DND-41 (cell line): ENCODE results near the gene MALAT1.
"Not testable (repeated sequence)": the region's sequence is repeated elsewhere in the genome, so short reads cannot be mapped to it uniquely, and the experiment has no call there.

Experiments
- ATAC-seq: fragments of 200-7000 bp; cut with Tn5 transposase; 3 replicates; pipeline ENCODE4 v1.9.1; 2021; ENCODE audit warnings: low read depth; ENCODE audit not compliant: insufficient read depth
- DNase-seq: peaks from one replicate; pipeline ENCODE4 v3.0.0-alpha.2; 2020
- H2AFZ ChIP-seq: 2 replicates; pipeline ENCODE4 v1.6.0; 2012; ENCODE audit warnings: low read depth, low read length
- H3K27ac ChIP-seq: 2 replicates; pipeline ENCODE4 v1.5.1; 2012; ENCODE audit warnings: low read length, inconsistent platforms
- H3K27me3 ChIP-seq: fragments of 200-600 bp; sonication (generic); 2 replicates; pipeline ENCODE4 v1.6.0; 2012; ENCODE audit warnings: low read length, mild to moderate bottlenecking, inconsistent platforms; ENCODE audit not compliant: insufficient read depth, poor library complexity
- H3K36me3 ChIP-seq: 2 replicates; pipeline ENCODE4 v1.5.1; 2012; ENCODE audit warnings: low read length, inconsistent platforms; ENCODE audit not compliant: insufficient read depth
- H3K4me1 ChIP-seq: 2 replicates; pipeline ENCODE4 v1.5.1; 2012; ENCODE audit warnings: mild to moderate bottlenecking, low read length; ENCODE audit not compliant: insufficient read depth
- H3K4me2 ChIP-seq: 2 replicates; pipeline ENCODE4 v1.6.0; 2012; ENCODE audit warnings: mild to moderate bottlenecking, moderate library complexity, low read length, inconsistent platforms; ENCODE audit not compliant: insufficient read depth
- H3K4me3 ChIP-seq, 2 experiments: fragments of 200-600 bp in 1 of 2; shearing (Covaris generic) in 1 of 2; 2 replicates each; pipeline ENCODE4 v1.5.1; 2012 to 2016; ENCODE audit warnings: inconsistent platforms in 2 of 2, low read length in 2 of 2, mild to moderate bottlenecking in 2 of 2, low read depth in 1 of 2, moderate library complexity in 1 of 2
- H3K79me2 ChIP-seq: 2 replicates; pipeline ENCODE4 v1.6.0; 2012; ENCODE audit warnings: low read length, inconsistent platforms; ENCODE audit not compliant: insufficient read depth
- H3K9ac ChIP-seq: 2 replicates; pipeline ENCODE4 v1.6.0; 2012; ENCODE audit warnings: low read depth, mild to moderate bottlenecking, inconsistent platforms, low read length, moderate library complexity
- H3K9me3 ChIP-seq: 2 replicates; pipeline ENCODE4 v1.5.1; 2012; ENCODE audit warnings: low read length, moderate library complexity, mild to moderate bottlenecking, inconsistent platforms; ENCODE audit not compliant: insufficient read depth, severe bottlenecking
- H4K20me1 ChIP-seq: 2 replicates; pipeline ENCODE4 v1.6.0; 2012; ENCODE audit warnings: low read length; ENCODE audit not compliant: insufficient read depth
- EZH2 ChIP-seq: IDR thresholded peaks from 3 replicates; pipeline ENCODE4 v1.6.1; 2012; ENCODE audit warnings: borderline replicate concordance, low read depth, mild to moderate bottlenecking, moderate library complexity, low read length, inconsistent platforms; ENCODE audit not compliant: severe bottlenecking
- TF ChIP-seq, protein P1 (sequence below): IDR thresholded peaks from 2 replicates; pipeline ENCODE4 v1.5.1; 2012; ENCODE audit warnings: borderline replicate concordance, low read length, moderate library complexity, mild to moderate bottlenecking; ENCODE audit not compliant: poor library complexity, severe bottlenecking; ENCODE audit errors: extremely low read depth

The MALAT1 gene

DNA sequence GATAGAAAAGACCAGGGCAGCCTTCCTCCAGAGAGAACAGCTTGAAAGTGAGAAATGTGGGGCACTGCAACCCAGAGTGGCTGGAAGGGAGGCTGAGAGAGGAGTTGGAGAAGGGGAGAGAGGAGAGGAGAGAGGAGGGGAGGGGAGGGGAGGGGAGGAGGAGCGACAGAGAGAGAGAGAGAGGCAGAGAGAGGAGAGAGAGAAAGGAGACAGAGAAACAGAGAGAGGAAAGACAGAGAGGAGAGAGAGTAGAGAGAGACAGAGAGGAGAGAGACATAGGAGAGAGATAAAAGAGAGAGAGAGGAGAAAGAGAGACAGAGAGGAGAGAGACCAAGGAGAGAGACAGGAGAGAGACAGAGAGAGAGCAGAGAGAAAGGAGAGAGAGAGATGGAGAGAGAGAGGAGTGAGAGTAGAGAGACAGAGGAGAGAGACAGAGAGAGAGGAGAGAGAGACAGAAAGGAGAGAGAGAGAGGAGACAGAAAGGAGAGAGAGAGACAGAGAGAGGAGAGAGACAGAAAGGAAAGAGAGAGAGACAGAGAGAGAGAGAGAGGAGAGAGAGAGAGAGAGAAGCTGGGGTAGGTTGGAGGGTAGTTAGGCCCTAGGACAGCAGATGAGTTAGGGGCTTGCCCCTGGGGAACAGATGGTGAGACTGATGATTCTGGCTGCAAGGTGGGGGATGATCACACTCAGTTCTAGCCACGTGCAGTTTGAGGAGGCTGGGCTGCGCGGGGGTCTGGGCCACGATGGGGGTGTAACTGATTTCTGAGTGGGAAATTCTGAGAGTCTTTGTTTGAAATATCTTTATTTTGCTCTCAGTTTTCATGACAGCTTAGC is 17.5 kb downstream of the MALAT1 start:
- peak; percentile 57; the same call in 2 of the 3 replicates for ATAC-seq
- no peaks in the 10 kb centered on the region for H3K9me3 ChIP-seq
- TF ChIP-seq, protein P1, sequence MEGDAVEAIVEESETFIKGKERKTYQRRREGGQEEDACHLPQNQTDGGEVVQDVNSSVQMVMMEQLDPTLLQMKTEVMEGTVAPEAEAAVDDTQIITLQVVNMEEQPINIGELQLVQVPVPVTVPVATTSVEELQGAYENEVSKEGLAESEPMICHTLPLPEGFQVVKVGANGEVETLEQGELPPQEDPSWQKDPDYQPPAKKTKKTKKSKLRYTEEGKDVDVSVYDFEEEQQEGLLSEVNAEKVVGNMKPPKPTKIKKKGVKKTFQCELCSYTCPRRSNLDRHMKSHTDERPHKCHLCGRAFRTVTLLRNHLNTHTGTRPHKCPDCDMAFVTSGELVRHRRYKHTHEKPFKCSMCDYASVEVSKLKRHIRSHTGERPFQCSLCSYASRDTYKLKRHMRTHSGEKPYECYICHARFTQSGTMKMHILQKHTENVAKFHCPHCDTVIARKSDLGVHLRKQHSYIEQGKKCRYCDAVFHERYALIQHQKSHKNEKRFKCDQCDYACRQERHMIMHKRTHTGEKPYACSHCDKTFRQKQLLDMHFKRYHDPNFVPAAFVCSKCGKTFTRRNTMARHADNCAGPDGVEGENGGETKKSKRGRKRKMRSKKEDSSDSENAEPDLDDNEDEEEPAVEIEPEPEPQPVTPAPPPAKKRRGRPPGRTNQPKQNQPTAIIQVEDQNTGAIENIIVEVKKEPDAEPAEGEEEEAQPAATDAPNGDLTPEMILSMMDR = no peak
- no peak for TF ChIP-seq EZH2
- DNase-seq = no peak
- H3K4me1 ChIP-seq = 0 out of 2 replicates have a peak, but pooled peaks cover 4% of the 10 kb centered on the region
- H2AFZ ChIP-seq = 0 out of 2 replicates have a peak overlapping the region, but pooled peaks have one; percentile 16
- no peak overlapping the region for H3K27ac ChIP-seq
- H3K79me2 ChIP-seq = no peaks in the 10 kb centered on the region
- no peak overlapping the region for H3K4me3 ChIP-seq
- H3K4me2 ChIP-seq = no peak overlapping the region
- H3K27me3 ChIP-seq = no peaks in the 10 kb centered on the region
- H3K36me3 ChIP-seq = no peaks in the 10 kb centered on the region
- no peak overlapping the region for H3K9ac ChIP-seq
- no peaks in the 10 kb centered on the region for H4K20me1 ChIP-seq

DNA sequence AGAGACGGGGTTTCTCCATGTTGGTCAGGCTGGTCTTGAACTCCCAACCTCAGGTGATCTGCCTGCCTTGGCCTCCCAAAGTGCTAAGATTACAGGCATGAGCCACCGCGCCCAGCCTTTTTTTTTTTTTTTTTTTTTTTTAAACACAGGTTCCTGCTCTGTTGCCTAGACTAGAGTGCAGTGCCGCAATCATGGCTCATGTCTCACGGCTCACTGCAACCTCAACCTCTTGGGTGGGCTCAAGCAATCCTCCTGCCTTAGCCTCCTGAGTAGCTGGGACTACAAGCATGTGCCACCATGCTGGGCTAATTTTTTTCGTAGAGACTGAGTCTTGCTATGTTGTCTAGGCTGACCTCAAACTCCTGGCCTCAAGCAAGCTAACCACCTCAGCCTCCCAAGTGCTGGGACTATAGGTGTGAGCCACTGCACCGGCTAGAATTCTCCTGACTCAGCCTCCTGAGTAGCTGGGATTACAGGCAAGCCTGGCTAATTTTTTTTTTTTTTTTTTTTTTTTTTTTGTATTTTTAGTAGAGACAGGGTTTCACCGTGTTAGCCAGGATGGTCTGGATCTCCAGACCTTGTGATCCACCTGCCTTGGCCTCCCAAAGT is 20.2 kb downstream of the MALAT1 start:
- not testable (repeated sequence) for H3K27me3 ChIP-seq, DNase-seq, H4K20me1 ChIP-seq, H3K9me3 ChIP-seq, H3K79me2 ChIP-seq, H2AFZ ChIP-seq, H3K27ac ChIP-seq, H3K9ac ChIP-seq, H3K36me3 ChIP-seq, H3K4me2 ChIP-seq, H3K4me1 ChIP-seq, H3K4me3 ChIP-seq, ATAC-seq

DNA sequence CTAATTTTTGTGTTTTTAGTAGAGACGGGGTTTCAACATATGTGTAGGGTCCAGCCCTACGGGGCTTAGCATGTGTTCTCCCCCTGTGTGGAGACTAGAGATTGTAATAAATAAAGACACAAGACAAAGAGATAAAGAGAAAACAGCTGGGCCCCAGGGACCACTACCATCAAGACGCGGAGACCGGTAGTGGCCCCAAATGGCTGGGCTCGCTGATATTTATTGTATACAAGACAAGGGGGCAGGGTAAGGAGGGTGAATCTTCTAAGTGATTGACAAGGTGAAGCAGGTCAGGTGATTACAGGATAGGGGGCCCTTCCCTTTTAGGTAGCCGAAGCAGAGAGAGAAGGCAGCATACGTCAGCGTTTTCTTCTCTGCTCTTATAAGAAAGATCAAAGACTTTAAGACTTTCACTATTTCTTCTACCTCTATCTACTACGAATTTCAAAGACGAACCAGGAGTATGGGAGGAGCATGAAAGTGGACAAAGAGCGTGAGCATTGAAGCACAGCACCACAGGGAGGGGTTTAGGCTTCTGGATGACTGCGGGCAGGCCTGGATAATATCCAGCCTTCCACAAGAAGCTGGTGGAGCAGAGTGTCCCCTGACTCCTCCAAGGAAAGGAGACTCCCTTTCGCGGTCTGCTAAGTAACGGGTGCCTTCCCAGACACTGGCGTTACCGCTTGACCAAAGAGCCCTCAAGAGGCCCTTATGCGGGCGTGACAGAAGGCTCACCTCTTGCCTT is 23.1 kb downstream of the MALAT1 start:
- not testable (repeated sequence) for H3K9ac ChIP-seq
- H3K4me1 ChIP-seq = peaks cover 23% of the 10 kb centered on the region

DNA sequence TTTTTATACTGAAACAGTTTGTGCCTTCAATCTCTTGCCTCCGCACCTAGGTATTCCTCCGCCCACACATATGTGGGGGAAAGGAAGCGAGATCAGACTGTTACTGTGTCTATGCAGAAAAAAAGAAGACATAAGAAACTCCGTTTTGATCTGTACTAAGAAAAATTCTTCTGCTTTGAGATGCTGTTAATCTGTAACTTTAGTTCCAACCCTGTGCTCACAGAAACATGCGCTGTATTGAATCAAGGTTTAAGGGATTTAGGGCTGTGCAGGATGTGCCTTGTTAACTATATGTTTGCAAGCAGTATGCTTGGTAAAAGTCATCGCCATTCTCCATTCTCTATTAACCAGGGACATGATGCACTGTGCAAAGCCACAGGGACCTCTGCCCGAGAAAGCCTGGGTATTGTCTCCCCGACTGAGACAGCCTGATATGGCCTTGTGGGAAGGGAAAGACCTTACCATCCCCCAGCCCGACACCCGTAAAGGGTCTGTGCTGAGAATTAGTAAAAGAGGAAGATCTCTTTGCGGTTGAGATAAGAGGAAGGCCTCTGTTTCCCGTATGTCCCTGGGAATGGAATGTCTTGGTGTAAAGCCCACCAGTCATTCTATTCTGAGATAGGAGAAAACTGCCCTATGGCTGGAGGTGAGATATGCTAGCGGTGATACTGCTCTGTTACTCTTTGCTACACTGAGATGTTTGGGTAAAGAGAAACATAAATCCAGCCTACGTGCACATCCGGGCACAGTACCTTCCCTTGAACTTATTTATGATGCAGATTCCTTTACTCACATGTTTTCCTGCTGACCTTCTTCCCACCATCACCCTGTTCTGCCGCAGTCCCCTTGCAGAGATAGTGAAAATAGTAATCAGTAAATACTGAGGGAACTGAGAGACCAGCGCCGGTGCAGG is 24.1 kb downstream of the MALAT1 start:
- not testable (repeated sequence) for H2AFZ ChIP-seq, H3K9me3 ChIP-seq, DNase-seq, H3K4me3 ChIP-seq, H3K9ac ChIP-seq, H3K27me3 ChIP-seq, H3K4me2 ChIP-seq, ATAC-seq, H3K27ac ChIP-seq
- Histone ChIP-seq H4K20me1 (peaks cover 20% of the 10 kb centered on the region), H3K36me3 (peaks cover 20% of the 10 kb centered on the region), H3K79me2 (peaks cover 20% of the 10 kb centered on the region), H3K4me1 (peaks cover 23% of the 10 kb centered on the region)

More for the DNA sequence above, 23.1 kb downstream of the MALAT1 start:
- H2AFZ ChIP-seq, H3K4me3 ChIP-seq, DNase-seq, H3K27ac ChIP-seq, ATAC-seq, H3K27me3 ChIP-seq, H3K4me2 ChIP-seq, H3K9me3 ChIP-seq: not testable (repeated sequence)
- Histone ChIP-seq H3K79me2 (peaks cover 20% of the 10 kb centered on the region), H3K36me3 (peaks cover 13% of the 10 kb centered on the region), H4K20me1 (peaks cover 20% of the 10 kb centered on the region)

GRCh38 chr11:65523631-65523968 is 24.8 kb downstream of the MALAT1 start:
- not testable (repeated sequence) for H3K27ac ChIP-seq, H3K9ac ChIP-seq, H3K4me3 ChIP-seq, H3K27me3 ChIP-seq, ATAC-seq, H2AFZ ChIP-seq, DNase-seq, H3K9me3 ChIP-seq
- Histone ChIP-seq H3K4me2 (0 out of 2 replicates have a peak overlapping the region, but pooled peaks have one; percentile 79), H3K4me1 (peaks cover 23% of the 10 kb centered on the region), H4K20me1 (peaks cover 20% of the 10 kb centered on the region), H3K79me2 (peaks cover 20% of the 10 kb centered on the region), H3K36me3 (peaks cover 23% of the 10 kb centered on the region)
